ENCODE results near the gene EPHA2. TPM values are rescaled to one million over a fixed set of nuclear protein-coding genes. Genes with fewer than 3 reads are reported as not detected.
A peak's percentile ranks its signal among the peaks of the same experiment; 100 is the strongest.

Gene EPHA2
- total and polyA plus RNA-seq, 2 experiments from 2014 or later = 9.8 to 26.2 TPM

- DNase-seq (ENCODE audit: low read depth in 1 of 2, low spot score in 1 of 2) = peak; percentile 65 to 94
- H3K27me3 ChIP-seq = no peaks in the 10 kb centered on the region
- no peaks in the 10 kb centered on the region for H3K9me3 ChIP-seq (ENCODE audit: low read depth)
- H3K36me3 ChIP-seq = no peaks in the 10 kb centered on the region
- TF ChIP-seq CTCF (IDR thresholded peaks at IDR 0.05; ENCODE audit: low read depth, low read length) = no peak
- no peak overlapping the region for H3K4me3 ChIP-seq
- peak overlapping the region; percentile 86 for H3K27ac ChIP-seq
- peaks cover 10% of the 10 kb centered on the region for H3K4me1 ChIP-seq (ENCODE audit: low read depth)
Observed at GRCh38 chr1:16175610-16176553, 20.0 kb upstream of the EPHA2 start.

DNA sequence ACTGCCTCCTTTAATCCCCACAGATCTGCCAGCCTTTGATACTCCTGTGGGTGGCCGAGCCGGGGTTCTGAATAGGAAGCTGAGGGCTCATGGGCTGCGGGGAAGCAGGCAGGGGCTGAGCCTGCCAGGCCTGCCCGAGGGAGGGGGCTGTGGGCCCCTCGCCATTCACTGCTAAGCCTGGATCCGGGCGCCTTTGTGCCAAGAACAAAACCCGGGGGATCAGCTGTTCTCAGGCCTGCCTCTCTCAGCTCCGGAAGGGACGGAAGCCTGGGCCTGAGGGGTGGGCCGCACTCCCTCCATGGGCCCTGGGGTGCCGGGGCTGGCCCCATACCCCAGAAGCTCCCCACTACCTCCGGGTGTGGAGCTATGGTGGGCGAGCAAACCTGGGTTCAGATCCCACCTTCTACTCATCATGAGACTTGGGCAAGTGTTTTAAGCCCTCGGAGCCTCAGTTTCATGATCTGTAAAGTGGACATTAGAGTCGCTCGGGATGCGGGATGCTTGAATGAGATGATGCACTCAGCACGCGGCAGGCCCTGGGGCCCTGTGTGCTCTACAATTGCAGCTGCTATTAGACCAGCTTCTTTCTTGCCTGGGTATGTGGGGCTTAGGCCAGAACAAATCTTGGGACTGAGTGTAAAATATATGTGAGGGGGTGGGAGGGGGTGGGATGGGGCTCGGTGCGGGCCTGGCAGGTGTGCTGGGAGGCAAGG, 19.2 kb upstream of the EPHA2 start:
- no peaks in the 10 kb centered on the region for H3K27me3 ChIP-seq
- no peak for DNase-seq (ENCODE audit: low read depth in 1 of 2, low spot score in 1 of 2)
- H3K9me3 ChIP-seq (ENCODE audit: low read depth) = no peaks in the 10 kb centered on the region
- no peaks in the 10 kb centered on the region for H3K36me3 ChIP-seq
- peaks cover 10% of the 10 kb centered on the region for H3K4me1 ChIP-seq (ENCODE audit: low read depth)
- H3K27ac ChIP-seq = peak overlapping the region; percentile 86
- H3K4me3 ChIP-seq = no peak overlapping the region
- TF ChIP-seq CTCF (IDR thresholded peaks at IDR 0.05; ENCODE audit: low read depth, low read length) = no peak

- no peak overlapping the region for H3K4me3 ChIP-seq
- no peaks in the 10 kb centered on the region for H3K27me3 ChIP-seq
- H3K9me3 ChIP-seq (ENCODE audit: low read depth) = no peaks in the 10 kb centered on the region
- no peak for DNase-seq (ENCODE audit: low read depth in 1 of 2, low spot score in 1 of 2)
- H3K36me3 ChIP-seq = no peaks in the 10 kb centered on the region
- H3K4me1 ChIP-seq (ENCODE audit: low read depth) = peaks cover 10% of the 10 kb centered on the region
- H3K27ac ChIP-seq = no peak overlapping the region
- no peak for TF ChIP-seq CTCF (IDR thresholded peaks at IDR 0.05; ENCODE audit: low read depth, low read length)
Observed at GRCh38 chr1:16174261-16174868, 18.5 kb upstream of the EPHA2 start.

- Histone ChIP-seq H3K9me3 (ENCODE audit: low read depth) (no peaks in the 10 kb centered on the region), H3K27ac (no peak overlapping the region), H3K4me1 (ENCODE audit: low read depth) (peaks cover 10% of the 10 kb centered on the region), H3K36me3 (no peaks in the 10 kb centered on the region), H3K4me3 (no peak overlapping the region), H3K27me3 (no peaks in the 10 kb centered on the region)
- TF ChIP-seq CTCF (IDR thresholded peaks at IDR 0.05; ENCODE audit: low read depth, low read length) = no peak
- peak in 1 of 2 donors; percentile 78 for DNase-seq (ENCODE audit: low read depth in 1 of 2, low spot score in 1 of 2)
Observed at GRCh38 chr1:16173447-16174260, 17.8 kb upstream of the EPHA2 start.

DNA sequence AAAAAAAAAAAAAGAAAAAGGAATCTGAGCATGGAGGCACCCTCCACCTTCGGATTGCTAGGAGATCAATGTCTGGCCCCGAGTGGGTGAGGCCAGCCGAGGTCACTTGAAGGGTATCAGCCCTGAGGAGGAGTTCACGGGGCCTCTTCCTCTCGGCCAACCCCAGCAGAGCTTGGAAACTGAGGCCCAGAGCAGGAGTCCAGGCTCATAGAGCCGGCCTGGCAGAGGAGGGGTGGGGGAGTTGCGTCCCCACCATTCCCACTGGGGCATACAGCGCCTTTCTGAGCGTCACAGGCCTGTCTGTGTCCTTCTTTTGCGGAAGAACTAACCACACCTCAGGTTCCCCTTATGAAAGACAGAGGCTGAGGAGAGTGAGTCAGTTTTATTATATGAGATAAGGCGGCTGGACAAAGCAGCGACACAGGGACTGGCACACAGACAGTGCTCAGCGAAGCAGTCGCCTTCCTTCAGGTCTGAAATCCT, 17.1 kb upstream of the EPHA2 start:
- peaks cover 10% of the 10 kb centered on the region for H3K4me1 ChIP-seq (ENCODE audit: low read depth)
- peak in 1 of 2 donors; percentile 56 for DNase-seq (ENCODE audit: low read depth in 1 of 2, low spot score in 1 of 2)
- no peak overlapping the region for H3K4me3 ChIP-seq
- H3K9me3 ChIP-seq (ENCODE audit: low read depth) = no peaks in the 10 kb centered on the region
- no peak for TF ChIP-seq CTCF (IDR thresholded peaks at IDR 0.05; ENCODE audit: low read depth, low read length)
- H3K27me3 ChIP-seq = no peaks in the 10 kb centered on the region
- H3K36me3 ChIP-seq = no peaks in the 10 kb centered on the region
- H3K27ac ChIP-seq = no peak overlapping the region

Measured in cardiac muscle cell (in vitro differentiated cells and primary cell).